A673 (cell line): ENCODE data around the gene CABLES2. TPM values are rescaled to one million over a fixed set of nuclear protein-coding genes. Genes with fewer than 3 reads are reported as not detected.

Experiments used
- BruUV-seq: library from RNA; stranded (reverse); fragments of 400-500 nt; replicated peaks from 2 replicates; lab custom pipeline; 2021; lab: Mats Ljungman, UMichigan
- CTCF ChIA-PET: fragments of 300-600 bp; sonication (Branson Sonifier 250); formaldehyde crosslinking; loops from one replicate; lab custom pipeline; 2022; ENCODE audit warnings: antibody characterized with exemption; lab: Charles Lee
- POLR2A ChIA-PET: fragments of 300-600 bp; sonication (Branson Sonifier 250); formaldehyde crosslinking; loops from one replicate; lab custom pipeline; 2022; ENCODE audit warnings: antibody characterized with exemption; ENCODE audit not compliant: low non-redundant PET; lab: Charles Lee
- DNase-seq: peaks from one replicate; pipeline ENCODE4 v3.0.0-alpha.2; 2015; ENCODE audit warnings: low spot score
- H3K27ac ChIP-seq: fragments of 200-600 bp; sonication (generic); 2 replicates; pipeline ENCODE4 v1.5.1; 2016; ENCODE audit warnings: mixed run types, low read depth, mild to moderate bottlenecking, mixed read lengths, antibody characterized with exemption, low read length; ENCODE audit not compliant: poor library complexity, severe bottlenecking
- H3K27me3 ChIP-seq: fragments of 200-600 bp; sonication (generic); replicated peaks from 2 replicates; pipeline ENCODE4 v1.6.1; 2017; ENCODE audit warnings: mixed run types, low read depth, mild to moderate bottlenecking, mixed read lengths, antibody characterized with exemption, low read length; ENCODE audit not compliant: insufficient read depth, poor library complexity
- H3K36me3 ChIP-seq: fragments of 200-600 bp; sonication (generic); 2 replicates; pipeline ENCODE4 v1.6.1; 2016; ENCODE audit warnings: mixed run types, mild to moderate bottlenecking, mixed read lengths, antibody characterized with exemption, low read length; ENCODE audit not compliant: insufficient read depth, poor library complexity, severe bottlenecking
- H3K4me1 ChIP-seq: fragments of 200-600 bp; sonication (generic); 2 replicates; pipeline ENCODE4 v1.6.1; 2017; ENCODE audit warnings: mixed run types, mild to moderate bottlenecking, mixed read lengths, antibody characterized with exemption, low read length; ENCODE audit not compliant: insufficient read depth, poor library complexity, severe bottlenecking
- H3K4me3 ChIP-seq: fragments of 200-600 bp; sonication (generic); 2 replicates; pipeline ENCODE4 v1.5.1; 2016; ENCODE audit warnings: low read depth, mixed run types, mild to moderate bottlenecking, mixed read lengths, low read length; ENCODE audit not compliant: poor library complexity, severe bottlenecking
- H3K9me3 ChIP-seq: fragments of 200-600 bp; sonication (generic); 2 replicates; pipeline ENCODE4 v1.6.1; 2016; ENCODE audit warnings: mixed run types, low read depth, mild to moderate bottlenecking, mixed read lengths, antibody characterized with exemption, low read length; ENCODE audit not compliant: poor library complexity, severe bottlenecking
- CTCF ChIP-seq: fragments of 300-800, 200-600 bp; sonication (generic); conservative IDR thresholded peaks from 2 replicates; pipeline ENCODE4 v1.5.1; 2017; ENCODE audit warnings: low read depth, mild to moderate bottlenecking, antibody characterized with exemption, low read length, moderate library complexity, mixed read lengths
- EZH2 ChIP-seq: fragments of 200-600 bp; sonication (generic); IDR thresholded peaks from 2 replicates; pipeline ENCODE4 v1.6.1; 2017; ENCODE audit warnings: borderline replicate concordance, low read depth, mild to moderate bottlenecking, mixed read lengths, antibody characterized with exemption, low read length; ENCODE audit not compliant: poor library complexity, severe bottlenecking
- intact Hi-C: fragments of 100-400 bp; cut with micrococcal nuclease; formaldehyde crosslinking; loops from one replicate; pipeline ENCODE4 v1.10.0; 2022; ENCODE audit not compliant: unreplicated experiment
- total RNA-seq: library from RNA; stranded (reverse); gene quantifications from 2 replicates; pipeline ENCODE4 v1.2.3, GENCODE V29; 2021

The CABLES2 gene
- total RNA-seq, 1 experiment from 2014 or later: 11.8 TPM

GRCh38 chr20:62363920-62364851 lies 42.9 kb downstream of the CABLES2 start:
- BruUV-seq: no TSS peak
- Histone ChIP-seq H3K36me3 (no peaks in the 10 kb centered on the region), H3K27me3 (peaks cover 23% of the 10 kb centered on the region), H3K27ac (no peak overlapping the region), H3K4me1 (peaks cover 29% of the 10 kb centered on the region), H3K4me3 (no peak overlapping the region), H3K9me3 (no peaks in the 10 kb centered on the region)
- POLR2A ChIA-PET: no interaction called here
- no peak for TF ChIP-seq EZH2
- no peak for TF ChIP-seq CTCF
- CTCF ChIA-PET: interaction anchor here (1.0 kb wide), 1 partner anchor 18 kb away, joined by 3 read pairs; no protein-coding TSS in a partner anchor
- DNase-seq: no peak
- intact Hi-C loops: no loop called here

- no peak overlapping the region for H3K27ac ChIP-seq
- no peak for DNase-seq
- H3K4me3 ChIP-seq: no peak overlapping the region
- no peak for TF ChIP-seq EZH2
- TF ChIP-seq CTCF: no peak
- H3K36me3 ChIP-seq: no peaks in the 10 kb centered on the region
- peaks cover 25% of the 10 kb centered on the region for H3K4me1 ChIP-seq
- H3K27me3 ChIP-seq: peaks cover 19% of the 10 kb centered on the region
- intact Hi-C loops: no loop called here
- no TSS peak for BruUV-seq
- H3K9me3 ChIP-seq: no peaks in the 10 kb centered on the region
- CTCF ChIA-PET: no interaction called here
- POLR2A ChIA-PET: no interaction called here
Observed at GRCh38 chr20:62362991-62363919, 43.8 kb downstream of the CABLES2 start.

GRCh38 chr20:62362590-62362940 lies 44.5 kb downstream of the CABLES2 start:
- ChIA-PET POLR2A (no interaction called here), CTCF (no interaction called here)
- Histone ChIP-seq H3K9me3 (no peaks in the 10 kb centered on the region), H3K27me3 (peaks cover 12% of the 10 kb centered on the region), H3K4me1 (peaks cover 19% of the 10 kb centered on the region), H3K27ac (no peak overlapping the region), H3K4me3 (no peak overlapping the region), H3K36me3 (no peaks in the 10 kb centered on the region)
- TF ChIP-seq CTCF (no peak), EZH2 (no peak)
- intact Hi-C loops: no loop called here
- no peak for DNase-seq
- BruUV-seq: no TSS peak
